Mononuclear cell (primary cell): ENCODE data around the gene SAYSD1. TPM values are rescaled to one million over a fixed set of nuclear protein-coding genes. Genes with fewer than 3 reads are reported as not detected.

Experiments used
- H3K27me3 ChIP-seq: 2 replicates; pipeline ENCODE4 v1.6.0; 2011; ENCODE audit warnings: low read length, control low read depth; ENCODE audit not compliant: insufficient read depth
- H3K4me1 ChIP-seq: 2 replicates; pipeline ENCODE4 v1.5.1; 2011; ENCODE audit warnings: mild to moderate bottlenecking, low read length, control low read depth; ENCODE audit not compliant: insufficient read depth
- H3K4me3 ChIP-seq: 2 replicates; pipeline ENCODE4 v1.5.1; 2011; ENCODE audit warnings: mild to moderate bottlenecking, low read length, moderate library complexity
- H3K9me3 ChIP-seq: 2 replicates; pipeline ENCODE4 v1.5.1; 2011; ENCODE audit warnings: low read depth, mild to moderate bottlenecking, control low read depth, low read length
- total RNA-seq: library from RNA; depleted of rRNA; stranded (reverse); fragments of >200 nt; gene quantifications from one replicate; pipeline ENCODE4 v1.2.3, GENCODE V29; 2012

The SAYSD1 gene
- total RNA-seq, 1 donor = 16.4 TPM

- Histone ChIP-seq H3K4me1 (no peaks in the 10 kb centered on the region), H3K9me3 (no peaks in the 10 kb centered on the region), H3K4me3 (no peak overlapping the region), H3K27me3 (no peaks in the 10 kb centered on the region)
These were observed 38.1 kb downstream of the SAYSD1 start for GRCh38 chr6:39076623-39077535.

GRCh38 chr6:39075807-39076622 lies 39.0 kb downstream of the SAYSD1 start:
- Histone ChIP-seq H3K9me3 (no peaks in the 10 kb centered on the region), H3K4me3 (no peak overlapping the region), H3K27me3 (no peaks in the 10 kb centered on the region), H3K4me1 (no peaks in the 10 kb centered on the region)

GRCh38 chr6:39075010-39075686 lies 39.8 kb downstream of the SAYSD1 start:
- Histone ChIP-seq H3K9me3 (no peaks in the 10 kb centered on the region), H3K4me3 (no peak overlapping the region), H3K27me3 (no peaks in the 10 kb centered on the region), H3K4me1 (no peaks in the 10 kb centered on the region)

- no peaks in the 10 kb centered on the region for H3K9me3 ChIP-seq
- no peak overlapping the region for H3K4me3 ChIP-seq
- no peaks in the 10 kb centered on the region for H3K27me3 ChIP-seq
- no peaks in the 10 kb centered on the region for H3K4me1 ChIP-seq
These were observed 40.5 kb downstream of the SAYSD1 start for GRCh38 chr6:39074486-39074885.

GRCh38 chr6:39073471-39074355 lies 41.3 kb downstream of the SAYSD1 start:
- Histone ChIP-seq H3K27me3 (no peaks in the 10 kb centered on the region), H3K4me1 (no peaks in the 10 kb centered on the region), H3K9me3 (no peaks in the 10 kb centered on the region), H3K4me3 (no peak overlapping the region)

GRCh38 chr6:39072830-39073229 lies 42.2 kb downstream of the SAYSD1 start:
- no peaks in the 10 kb centered on the region for H3K4me1 ChIP-seq
- H3K4me3 ChIP-seq = no peak overlapping the region
- no peaks in the 10 kb centered on the region for H3K27me3 ChIP-seq
- H3K9me3 ChIP-seq = no peaks in the 10 kb centered on the region

GRCh38 chr6:39068391-39068790 lies 46.6 kb downstream of the SAYSD1 start:
- Histone ChIP-seq H3K4me3 (no peak overlapping the region), H3K27me3 (no peaks in the 10 kb centered on the region), H3K4me1 (no peaks in the 10 kb centered on the region), H3K9me3 (no peaks in the 10 kb centered on the region)

- H3K9me3 ChIP-seq = no peaks in the 10 kb centered on the region
- no peak overlapping the region for H3K4me3 ChIP-seq
- no peaks in the 10 kb centered on the region for H3K4me1 ChIP-seq
- H3K27me3 ChIP-seq = no peaks in the 10 kb centered on the region
These were observed 49.4 kb downstream of the SAYSD1 start for GRCh38 chr6:39065561-39065960.

- Histone ChIP-seq H3K4me1 (no peaks in the 10 kb centered on the region), H3K4me3 (no peak overlapping the region), H3K27me3 (no peaks in the 10 kb centered on the region), H3K9me3 (no peaks in the 10 kb centered on the region)
These were observed 51.5 kb downstream of the SAYSD1 start for GRCh38 chr6:39063526-39063925.

- H3K4me3 ChIP-seq = no peak overlapping the region
- no peaks in the 10 kb centered on the region for H3K4me1 ChIP-seq
- no peaks in the 10 kb centered on the region for H3K9me3 ChIP-seq
- no peaks in the 10 kb centered on the region for H3K27me3 ChIP-seq
These were observed 52.8 kb downstream of the SAYSD1 start for GRCh38 chr6:39062014-39062740.

- Histone ChIP-seq H3K27me3 (no peaks in the 10 kb centered on the region), H3K9me3 (no peaks in the 10 kb centered on the region), H3K4me3 (no peak overlapping the region), H3K4me1 (no peaks in the 10 kb centered on the region)
These were observed 53.4 kb downstream of the SAYSD1 start for GRCh38 chr6:39061588-39061987.

GRCh38 chr6:39061182-39061581 lies 53.8 kb downstream of the SAYSD1 start:
- no peaks in the 10 kb centered on the region for H3K4me1 ChIP-seq
- no peak overlapping the region for H3K4me3 ChIP-seq
- no peaks in the 10 kb centered on the region for H3K27me3 ChIP-seq
- no peaks in the 10 kb centered on the region for H3K9me3 ChIP-seq

GRCh38 chr6:39060467-39061160 lies 54.4 kb downstream of the SAYSD1 start:
- Histone ChIP-seq H3K27me3 (no peaks in the 10 kb centered on the region), H3K4me3 (no peak overlapping the region), H3K9me3 (no peaks in the 10 kb centered on the region), H3K4me1 (no peaks in the 10 kb centered on the region)
